Ectodermal cell (in vitro differentiated cells): ENCODE data around the gene SMURF1.
"Not testable (repeated sequence)": the region's sequence is repeated elsewhere in the genome, so short reads cannot be mapped to it uniquely, and the experiment has no call there.

Experiments
- H3K27ac ChIP-seq: 2 replicates; pipeline ENCODE4 v1.7.0; 2013; ENCODE audit warnings: mild to moderate bottlenecking, low read depth, low read length; ENCODE audit not compliant: insufficient read depth, poor library complexity, severe bottlenecking
- H3K27me3 ChIP-seq: 2 replicates; pipeline ENCODE4 v1.7.0; 2013; ENCODE audit warnings: mild to moderate bottlenecking, low read length; ENCODE audit not compliant: insufficient read depth, control insufficient read depth, poor library complexity, severe bottlenecking
- H3K36me3 ChIP-seq: one replicate; pipeline ENCODE4 v1.7.0; 2013; ENCODE audit warnings: low read length; ENCODE audit not compliant: control insufficient read depth, insufficient read depth
- H3K4me1 ChIP-seq: one replicate; pipeline ENCODE4 v1.7.0; 2013; ENCODE audit warnings: low read length; ENCODE audit not compliant: control insufficient read depth, insufficient read depth
- H3K4me3 ChIP-seq: 2 replicates; pipeline ENCODE4 v1.7.0; 2013; ENCODE audit warnings: low read depth, low read length, control low read depth; ENCODE audit not compliant: insufficient read depth
- H3K9me3 ChIP-seq: 2 replicates; pipeline ENCODE4 v1.7.0; 2013; ENCODE audit warnings: mild to moderate bottlenecking, low read length, moderate library complexity; ENCODE audit not compliant: control insufficient read depth
- WGBS, 2 experiments: methylation state at CpG; one replicate each; pipeline ENCODE4 v1.1.7; 2013; ENCODE audit warnings: missing lambda C conversion rate in 2 of 2; 5-methylcytosine and 5-hydroxymethylcytosine counted together

The SMURF1 gene

GRCh38 chr7:99171731-99172130 lies 27.8 kb upstream of the SMURF1 start:
- Histone ChIP-seq H3K27ac (no peak overlapping the region), H3K9me3 (no peaks in the 10 kb centered on the region), H3K27me3 (no peaks in the 10 kb centered on the region), H3K4me3 (no peak overlapping the region), H3K4me1 (no peaks in the 10 kb centered on the region), H3K36me3 (no peaks in the 10 kb centered on the region)
- 89 to 93% methylated on average over 4 of the region's 4 CpGs for WGBS, 2 experiments

GRCh38 chr7:99170730-99171074 lies 26.8 kb upstream of the SMURF1 start:
- 91 to 92% methylated on average over 3 of the region's 3 CpGs for WGBS, 2 experiments
- Histone ChIP-seq H3K4me3 (no peak overlapping the region), H3K27me3 (no peaks in the 10 kb centered on the region), H3K27ac (no peak overlapping the region), H3K36me3 (no peaks in the 10 kb centered on the region), H3K4me1 (no peaks in the 10 kb centered on the region), H3K9me3 (no peaks in the 10 kb centered on the region)

GRCh38 chr7:99170065-99170729 lies 26.3 kb upstream of the SMURF1 start:
- Histone ChIP-seq H3K27me3 (no peaks in the 10 kb centered on the region), H3K27ac (no peak overlapping the region), H3K9me3 (no peaks in the 10 kb centered on the region), H3K4me1 (no peaks in the 10 kb centered on the region), H3K4me3 (no peak overlapping the region), H3K36me3 (no peaks in the 10 kb centered on the region)
- 89 to 90% methylated on average over 6 of the region's 6 CpGs for WGBS, 2 experiments

- 82 to 85% methylated on average over 8 of the region's 8 CpGs for WGBS, 2 experiments
- Histone ChIP-seq H3K4me3 (no peak overlapping the region), H3K36me3 (no peaks in the 10 kb centered on the region), H3K9me3 (no peaks in the 10 kb centered on the region), H3K4me1 (no peaks in the 10 kb centered on the region), H3K27me3 (no peaks in the 10 kb centered on the region), H3K27ac (no peak overlapping the region)
These were observed 23.2 kb upstream of the SMURF1 start for GRCh38 chr7:99167072-99167471.

GRCh38 chr7:99165816-99166215 lies 21.9 kb upstream of the SMURF1 start:
- Histone ChIP-seq H3K4me3 (no peak overlapping the region), H3K27ac (no peak overlapping the region), H3K27me3 (no peaks in the 10 kb centered on the region), H3K4me1 (no peaks in the 10 kb centered on the region), H3K9me3 (no peaks in the 10 kb centered on the region), H3K36me3 (no peaks in the 10 kb centered on the region)
- 77 to 82% methylated on average over 3 of the region's 3 CpGs for WGBS, 2 experiments

GRCh38 chr7:99163669-99164068 lies 19.8 kb upstream of the SMURF1 start:
- H3K9me3 ChIP-seq, H3K4me3 ChIP-seq: not testable (repeated sequence)

GRCh38 chr7:99156649-99157048 lies 12.7 kb upstream of the SMURF1 start:
- Histone ChIP-seq H3K36me3 (no peaks in the 10 kb centered on the region), H3K9me3 (no peaks in the 10 kb centered on the region), H3K4me3 (no peak overlapping the region), H3K27ac (no peak overlapping the region), H3K4me1 (no peaks in the 10 kb centered on the region), H3K27me3 (no peaks in the 10 kb centered on the region)

More at GRCh38 chr7:99163669-99164068, 19.8 kb upstream of the SMURF1 start:
- not testable (repeated sequence) for H3K27ac ChIP-seq, H3K4me1 ChIP-seq, H3K36me3 ChIP-seq, H3K27me3 ChIP-seq
- WGBS, 2 experiments: 98 to 100% methylated on average over 2 to 3 of the region's 4 CpGs

- Histone ChIP-seq H3K36me3 (no peaks in the 10 kb centered on the region), H3K4me1 (no peaks in the 10 kb centered on the region), H3K27ac (no peak overlapping the region), H3K27me3 (no peaks in the 10 kb centered on the region), H3K9me3 (no peaks in the 10 kb centered on the region), H3K4me3 (no peak overlapping the region)
- WGBS, 2 experiments: 88 to 100% methylated on average over 1 of the region's 1 CpG
These were observed 11.3 kb upstream of the SMURF1 start for GRCh38 chr7:99155211-99155610.

GRCh38 chr7:99146979-99147378 lies 3.1 kb upstream of the SMURF1 start:
- no peak overlapping the region for H3K27ac ChIP-seq
- no peaks in the 10 kb centered on the region for H3K27me3 ChIP-seq
- WGBS, 2 experiments: 85 to 94% methylated on average over 4 of the region's 4 CpGs
- H3K9me3 ChIP-seq: no peaks in the 10 kb centered on the region
- H3K4me1 ChIP-seq: peaks cover 3% of the 10 kb centered on the region
- no peaks in the 10 kb centered on the region for H3K36me3 ChIP-seq
- no peak overlapping the region for H3K4me3 ChIP-seq

- 0% methylated on average over 46 of the region's 46 CpGs for WGBS, 2 experiments
- no peaks in the 10 kb centered on the region for H3K9me3 ChIP-seq
- no peaks in the 10 kb centered on the region for H3K36me3 ChIP-seq
- H3K27me3 ChIP-seq: no peaks in the 10 kb centered on the region
- H3K27ac ChIP-seq: peak overlapping the region; percentile 84
- peaks cover 24% of the 10 kb centered on the region for H3K4me1 ChIP-seq
- H3K4me3 ChIP-seq: peak overlapping the region; percentile 81
These were observed 421 bp downstream of the SMURF1 start for GRCh38 chr7:99143521-99143852.
